ENCODE measurements around the gene LTBP1.

GRCh38 chr2:32938934-32939333 is 7.8 kb upstream of the LTBP1 start:
- TF ChIP-seq EZH2 (IDR thresholded peaks at IDR 0.05; ENCODE audit: insufficient read depth, low read length) (no peak), CTCF (IDR thresholded peaks at IDR 0.05; ENCODE audit: insufficient read depth, low read depth, low read length) (no peak)

Data from astrocyte (in vitro differentiated cells and primary cell).